A549 treated with DMSO at 1 μM for 4 hours (cell line): ENCODE results near the gene CYB5RL. TPM values are rescaled to one million over a fixed set of nuclear protein-coding genes. Genes with fewer than 3 reads are reported as not detected.

Source experiments
- total RNA-seq: library from RNA; stranded (reverse); fragments of 200-300 nt; extraction: Qiagen RNA extraction; gene quantifications from 5 replicates; pipeline ENCODE4 v1.2.3, GENCODE V29; 2022; ENCODE audit warnings: low read depth

The CYB5RL gene
- 2.4 to 3.6 TPM (median 2.9 TPM) in 5 replicates for total RNA-seq

GRCh38 chr1:54199765-54200518 is at the start of gene CYB5RL, which contains the start of gene MRPL37:
Gene CYB5RL, minus strand, starts transcription at chr1:54200030. Its CDS starts 4,414 bp downstream, at chr1:54195616.
Gene MRPL37, plus strand, starts transcription at chr1:54200167. Its CDS starts 77 bp downstream, at chr1:54200244.

GRCh38 chr1:54152696-54153095 is 47.1 kb downstream of the CYB5RL start, which contains the start of gene CDCP2:
Gene CDCP2, minus strand, starts transcription at chr1:54153000. Its CDS starts 78 bp downstream, at chr1:54152922.

Other genes starting within 250 kb of the CYB5RL start
- gene LDLRAD1, start 181.8 kb downstream of the CYB5RL start, total RNA-seq = not detected in 5 replicates
- gene TMEM59, start 146.8 kb downstream of the CYB5RL start, total RNA-seq = 109 to 141 TPM (median 124 TPM) in 5 replicates
- 1.6 to 4.0 TPM (median 3.1 TPM) in 5 replicates for gene TCEANC2, start 146.4 kb downstream of the CYB5RL start, total RNA-seq
- not detected in 5 replicates for gene CDCP2, start 47.0 kb downstream of the CYB5RL start, total RNA-seq
- gene MRPL37, start 137 bp upstream of the CYB5RL start, total RNA-seq = 88.4 to 100 TPM (median 96.6 TPM) in 5 replicates
- 7.8 to 11.4 TPM (median 9.6 TPM) in 5 replicates for gene SSBP3, start 206.4 kb upstream of the CYB5RL start, total RNA-seq